GM18907 (cell line): ENCODE results near the gene TENT5A.
A peak's percentile ranks its signal among the peaks of the same experiment; 100 is the strongest.
"Not testable (repeated sequence)": the region's sequence is repeated elsewhere in the genome, so short reads cannot be mapped to it uniquely, and the experiment has no call there.

Experiments used
- ATAC-seq: cut with Tn5 transposase; IDR thresholded peaks from one replicate; pipeline ENCODE4 v1.9.1; 2021; ENCODE audit warnings: mild to moderate bottlenecking, moderate library complexity; ENCODE audit not compliant: unreplicated experiment

The TENT5A gene

DNA sequence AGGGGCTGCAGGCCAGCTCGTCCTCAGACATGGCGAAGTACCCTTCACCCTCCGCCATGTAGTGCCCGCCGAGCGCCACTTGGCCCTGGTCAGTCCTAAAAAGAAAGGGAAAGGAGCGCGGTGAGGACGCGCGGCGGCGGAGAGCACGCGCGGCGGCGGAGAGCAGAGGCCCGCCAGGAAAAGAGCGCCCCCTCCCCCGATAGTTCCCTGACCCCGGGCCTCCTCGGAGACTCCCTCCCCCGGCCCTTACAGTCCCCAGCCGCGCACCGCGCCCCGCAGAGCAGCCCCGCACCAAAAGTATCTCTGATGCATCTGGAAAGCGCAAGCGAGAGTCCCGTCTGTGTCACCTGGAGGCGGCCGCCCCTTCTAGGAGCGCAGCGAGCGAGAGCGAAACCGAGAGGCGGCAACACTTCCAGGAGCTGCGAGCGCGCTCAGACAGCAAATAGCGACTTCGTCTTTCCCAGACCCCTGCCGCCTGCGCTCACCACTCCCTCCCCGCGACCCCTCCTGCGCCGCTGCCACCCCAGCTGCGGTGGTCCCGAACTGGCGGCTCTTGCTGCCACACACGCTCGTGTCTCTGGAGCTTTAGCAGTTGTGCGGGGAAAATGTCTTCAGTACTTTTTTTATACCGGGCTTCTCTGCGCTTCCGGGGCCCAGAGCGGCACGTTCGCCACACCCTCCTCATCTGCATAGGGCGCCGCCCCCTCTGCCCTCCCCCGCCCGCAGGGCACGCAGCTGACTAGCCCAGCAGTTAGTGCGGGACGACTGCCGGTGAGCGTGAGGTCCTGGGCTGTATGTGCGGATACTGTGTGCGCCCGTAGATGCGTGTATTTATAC lies at the start of gene TENT5A:
Gene TENT5A, minus strand, starts transcription at position 598 of the 837 bp plus-strand sequence. Its CDS starts 540 bp downstream, at position 58.
- ATAC-seq: peak; percentile 82

- no peak for ATAC-seq
Measured at GRCh38 chr6:81801489-81801888, 49.0 kb upstream of the TENT5A start.

GRCh38 chr6:81800666-81801065 lies 48.2 kb upstream of the TENT5A start:
- no peak for ATAC-seq

DNA sequence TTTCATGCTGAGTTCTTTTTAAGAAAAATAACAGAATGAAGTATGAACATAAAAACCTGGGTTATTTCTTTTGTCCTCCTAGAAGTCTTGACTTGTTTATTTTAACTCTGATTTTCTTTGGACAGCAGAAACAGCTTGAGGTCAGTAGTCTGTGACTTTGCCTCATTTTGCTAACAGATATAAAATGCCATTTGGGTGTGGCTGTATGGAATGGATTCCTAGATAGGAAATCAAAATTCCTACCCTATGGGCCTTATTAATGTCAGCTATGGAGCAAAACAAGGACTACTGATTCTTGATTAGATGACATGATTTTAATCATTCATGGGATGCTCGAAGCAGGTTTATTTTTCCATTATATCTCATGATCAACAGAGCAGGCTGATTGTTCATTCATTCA lies 46.8 kb upstream of the TENT5A start:
- no peak for ATAC-seq

DNA sequence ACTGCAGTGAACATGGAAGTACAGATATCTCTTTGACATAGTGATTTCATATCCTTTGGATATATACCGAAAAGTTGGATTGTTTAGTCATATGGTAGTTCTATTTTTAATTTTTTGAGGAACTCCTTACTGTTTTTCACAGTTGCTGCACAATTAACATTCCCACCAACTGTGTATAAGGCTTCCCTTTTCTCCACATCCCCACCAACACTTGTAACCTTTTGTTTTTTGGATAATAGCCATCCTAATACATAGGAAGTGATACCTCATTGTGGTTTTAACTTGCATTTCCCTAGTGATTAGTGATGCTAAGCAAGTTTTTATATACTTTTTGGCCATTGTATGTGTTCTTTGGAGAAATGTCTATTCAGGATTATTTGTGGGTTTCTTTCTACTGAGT lies 45.1 kb upstream of the TENT5A start:
- ATAC-seq: no peak

DNA sequence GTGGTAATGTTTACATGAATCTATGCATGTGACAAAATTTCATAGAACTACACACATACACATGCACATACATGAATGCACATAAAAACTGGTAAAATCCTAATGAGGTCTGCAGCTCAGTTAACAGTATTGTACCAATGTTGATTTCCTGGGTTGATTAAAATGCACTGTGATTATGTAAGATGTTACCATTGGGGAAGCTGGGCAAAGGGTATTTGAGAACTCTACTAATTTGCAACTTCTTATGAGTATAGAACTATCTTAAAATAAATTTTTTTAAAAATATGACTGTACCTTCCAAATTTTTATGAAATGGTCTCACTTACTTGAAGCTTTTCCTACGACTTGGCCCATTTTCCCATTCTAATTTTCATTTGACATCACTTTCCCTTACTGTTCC lies 43.4 kb upstream of the TENT5A start:
- ATAC-seq: no peak

- ATAC-seq: no peak
Measured at GRCh38 chr6:81793821-81794475, 41.5 kb upstream of the TENT5A start.

DNA sequence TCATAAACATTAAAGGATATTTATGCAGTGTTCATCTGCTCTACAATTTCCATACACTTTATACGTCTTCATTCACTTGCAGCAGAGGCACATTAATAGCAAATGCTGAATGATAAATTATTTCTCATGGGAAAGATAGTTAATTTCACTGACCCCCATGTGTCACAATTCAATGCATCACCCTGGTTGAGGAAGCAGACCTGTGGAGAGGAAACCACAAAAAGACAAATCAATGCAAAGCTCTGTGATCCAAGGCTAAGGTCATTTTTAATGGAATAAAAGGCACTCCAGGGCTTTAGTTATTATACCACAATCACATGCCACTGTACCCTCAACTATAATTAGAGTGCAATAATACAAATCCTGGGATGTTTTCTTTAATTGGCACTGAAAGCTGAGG lies 40.3 kb upstream of the TENT5A start:
- ATAC-seq: no peak

- no peak for ATAC-seq
Measured at GRCh38 chr6:81791756-81792155, 39.3 kb upstream of the TENT5A start.

GRCh38 chr6:81790034-81790433 lies 37.6 kb upstream of the TENT5A start:
- ATAC-seq: no peak

GRCh38 chr6:81789291-81789690 lies 36.8 kb upstream of the TENT5A start:
- ATAC-seq: no peak

DNA sequence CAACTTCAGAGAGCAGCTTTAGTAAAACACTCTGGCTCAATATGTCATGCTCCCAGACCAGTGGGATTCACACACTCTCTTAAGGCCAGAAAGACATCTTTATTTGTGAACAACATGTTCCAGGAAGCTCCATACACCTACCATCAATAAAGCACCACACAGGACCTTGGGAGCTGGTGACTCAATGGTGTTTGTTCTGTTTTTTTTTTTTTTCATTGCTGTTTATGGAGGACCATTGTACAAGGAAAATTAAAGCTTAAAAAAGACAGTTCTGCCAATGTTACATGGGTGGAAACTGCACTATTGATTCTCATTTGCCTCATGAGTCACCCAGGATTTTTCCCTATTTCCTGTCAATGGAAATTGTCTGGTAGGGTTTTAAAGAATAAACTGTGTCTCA lies 36.3 kb upstream of the TENT5A start:
- no peak for ATAC-seq

GRCh38 chr6:81787313-81788068 lies 35.0 kb upstream of the TENT5A start:
- ATAC-seq: no peak

DNA sequence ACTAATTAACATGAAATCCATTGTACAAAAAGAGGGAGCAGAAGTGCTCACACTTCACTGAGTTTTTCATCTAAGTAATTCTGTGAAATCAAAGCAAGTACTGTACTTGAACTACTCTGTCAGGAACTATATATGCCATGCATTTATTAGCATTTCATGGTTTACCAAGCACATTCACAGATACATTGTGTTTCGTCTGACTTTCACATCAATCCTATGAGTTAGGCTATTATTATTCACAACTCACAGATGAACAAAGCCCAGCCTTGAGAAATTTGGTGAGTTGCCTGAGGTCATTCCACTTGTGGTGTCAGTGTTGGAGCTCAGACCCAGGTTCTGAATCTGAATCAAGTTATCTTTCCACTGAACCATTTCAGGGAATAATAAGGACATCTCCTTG lies 33.7 kb upstream of the TENT5A start:
- no peak for ATAC-seq

DNA sequence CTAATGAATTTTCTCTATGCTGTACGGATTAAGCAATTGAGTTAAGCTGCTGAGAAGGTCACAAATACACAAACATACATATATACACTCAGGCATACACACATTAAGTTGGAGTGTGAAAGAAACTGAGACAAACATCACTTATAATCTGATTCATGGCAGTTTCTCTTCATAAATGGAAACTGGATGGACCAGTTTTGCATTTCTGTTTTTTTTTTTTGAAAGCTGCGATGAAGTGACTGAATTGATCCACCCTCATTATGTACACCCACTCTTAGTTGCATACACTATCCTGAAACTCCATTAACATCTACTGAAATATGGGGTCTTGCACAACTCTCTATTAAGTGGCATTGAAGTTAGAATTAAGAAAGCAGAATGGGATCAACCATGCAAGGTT lies 32.9 kb upstream of the TENT5A start:
- no peak for ATAC-seq

- ATAC-seq: no peak
Measured at GRCh38 chr6:81783893-81784292, 31.4 kb upstream of the TENT5A start.

- no peak for ATAC-seq
Measured at GRCh38 chr6:81781624-81782023, 29.1 kb upstream of the TENT5A start.

GRCh38 chr6:81777586-81778268 lies 25.2 kb upstream of the TENT5A start:
- ATAC-seq: no peak

- not testable (repeated sequence) for ATAC-seq
Measured at GRCh38 chr6:81776219-81776618, 23.7 kb upstream of the TENT5A start.

GRCh38 chr6:81774542-81774941 lies 22.1 kb upstream of the TENT5A start:
- ATAC-seq: no peak

DNA sequence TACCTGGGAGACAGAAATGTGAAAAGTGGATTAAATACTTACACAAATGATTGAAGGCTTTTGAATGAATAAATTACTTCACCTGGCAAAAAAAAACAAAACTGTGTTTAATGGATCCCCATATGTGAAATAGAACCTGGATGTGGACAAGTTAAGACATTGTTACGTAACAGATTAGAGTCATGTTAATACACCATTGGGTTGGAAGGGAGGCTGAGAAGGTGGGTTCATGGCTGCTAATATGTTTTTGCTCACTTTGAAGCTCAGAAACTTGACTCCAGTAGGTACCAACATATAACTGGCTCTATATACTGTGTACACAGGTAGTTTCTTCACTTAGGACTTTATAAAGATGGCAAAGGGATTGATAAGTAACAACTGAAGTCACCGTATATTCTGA lies 21.4 kb upstream of the TENT5A start:
- no peak for ATAC-seq
